Measurements from ENCODE around the gene HSPB9. TPM values are rescaled to one million over a fixed set of nuclear protein-coding genes. Genes with fewer than 3 reads are reported as not detected.

HSPB9 gene
- total and polyA plus RNA-seq, 2 donors (not counting 3 experiments of a cell fraction or from before 2014, with no cell fraction given): not detected

GRCh38 chr17:42141382-42141781 is 18.8 kb downstream of the HSPB9 start:
- peaks cover 92% of the 10 kb centered on the region for H3K79me2 ChIP-seq (ENCODE audit: control insufficient read depth, insufficient read depth, low read length)
- dilution Hi-C loops (cut with MboI; ENCODE audit: extremely low pct_ligation_motif_present, low sequenced_read_pairs) (no loop called here), intact Hi-C loops (cut with micrococcal nuclease) (no loop called here)
- FAIRE-seq (no peak), DNase-seq (ENCODE audit: low read depth, low spot score) (no peak)
- H3K9me3 ChIP-seq (replicated peaks; ENCODE audit: control insufficient read depth, insufficient read depth, low read length): no peaks in the 10 kb centered on the region
- peaks cover 0 to 13% of the 10 kb centered on the region in 2 experiments for H3K36me3 ChIP-seq (ENCODE audit: control insufficient read depth in 2 of 2, extremely low read depth in 1 of 2, insufficient read depth in 2 of 2, low read length in 2 of 2)
- H3K4me1 ChIP-seq (ENCODE audit: control insufficient read depth, extremely low read depth, insufficient read depth, low read length): peaks cover 5% of the 10 kb centered on the region
- ChIA-PET POLR2A (interaction anchor here (0.6 kb wide), 1 partner anchor 264 kb away, joined by 3 read pairs; no protein-coding TSS in a partner anchor), CTCF (no interaction called here)
- H3K27ac ChIP-seq (ENCODE audit: insufficient read depth, low read depth, low read length): no peak overlapping the region
- no peak overlapping the region for H3K4me3 ChIP-seq (replicated peaks in 1 of 3; ENCODE audit: insufficient read depth in 1 of 3, low read depth in 1 of 3, low read length in 3 of 3)
- H3K9me1 ChIP-seq (replicated peaks; ENCODE audit: control insufficient read depth, extremely low read depth, insufficient read depth, low read length): no peaks in the 10 kb centered on the region
- BruUV-seq (replicated peaks): no TSS peak
- H3K27me3 ChIP-seq (ENCODE audit: control insufficient read depth in 2 of 2, insufficient read depth in 2 of 2, low read length in 2 of 2): no peaks in the 10 kb centered on the region
- TF ChIP-seq EZH2 (IDR thresholded peaks at IDR 0.05; ENCODE audit: borderline replicate concordance, low read depth, low read length, severe bottlenecking): no peak
- TF ChIP-seq JUN (IDR thresholded peaks at IDR 0.05; ENCODE audit: borderline replicate concordance, insufficient read depth, insufficient read length, low read depth): no peak
- TF ChIP-seq FOS (IDR thresholded peaks at IDR 0.05; ENCODE audit: borderline replicate concordance, insufficient read depth, low read length): no peak
- no peak for TF ChIP-seq POLR2AphosphoS5 (IDR thresholded peaks at IDR 0.05; ENCODE audit: insufficient read depth, low read depth, low read length)
- no peak for TF ChIP-seq MAX (IDR thresholded peaks at IDR 0.05; ENCODE audit: insufficient read depth, insufficient read length)
- no peak for TF ChIP-seq POLR2A (IDR thresholded peaks at IDR 0.05; ENCODE audit: low read depth, low read length)
- TF ChIP-seq MYC (IDR thresholded peaks at IDR 0.05; ENCODE audit: low read depth, low read length): no peak
- no peak for TF ChIP-seq GATA2 (IDR thresholded peaks at IDR 0.05; ENCODE audit: insufficient read depth, insufficient read length, low read depth, low read length)
- no peak for TF ChIP-seq CTCF (IDR thresholded peaks at IDR 0.05; ENCODE audit: extremely low read depth in 1 of 2, insufficient read depth in 1 of 2, low read depth in 1 of 2, low read length in 2 of 2)
- no peaks in the 10 kb centered on the region for H4K20me1 ChIP-seq (replicated peaks; ENCODE audit: control insufficient read depth, extremely low read depth, insufficient read depth, low read length)
- H3K4me2 ChIP-seq (ENCODE audit: insufficient read depth, low read length): no peak overlapping the region
- no peak overlapping the region for H3K9ac ChIP-seq (replicated peaks; ENCODE audit: extremely low read depth, insufficient read depth, low read length)
- no peak overlapping the region for H2AFZ ChIP-seq (ENCODE audit: low read depth, low read length)
